D721Med (cell line): Measurements from ENCODE around the gene ITPRIP.

Experiments used
- DNase-seq: peaks from one replicate; pipeline ENCODE4 v3.0.0; 2011; ENCODE audit warnings: low spot score; ENCODE audit not compliant: insufficient read length
- FAIRE-seq: peaks from 2 replicates; lab custom pipeline; 2011; peaks lifted over from hg19 to GRCh38; lab: Jason Lieb, UNC
- CTCF ChIP-seq: IDR thresholded peaks from 2 replicates; pipeline ENCODE4 v1.5.1; 2012; ENCODE audit warnings: mild to moderate bottlenecking, control low read depth; ENCODE audit not compliant: insufficient read depth; ENCODE audit errors: missing control alignments

ITPRIP gene

GRCh38 chr10:104330168-104331110 is 7.8 kb downstream of the ITPRIP start:
- FAIRE-seq (no peak), DNase-seq (no peak)
- TF ChIP-seq CTCF: no peak

GRCh38 chr10:104329735-104330134 is 8.5 kb downstream of the ITPRIP start:
- no peak for TF ChIP-seq CTCF
- FAIRE-seq: no peak
- DNase-seq: no peak

- no peak for TF ChIP-seq CTCF
- DNase-seq (no peak), FAIRE-seq (no peak)
Measured at GRCh38 chr10:104328896-104329710, 9.2 kb downstream of the ITPRIP start.

- no peak for FAIRE-seq
Measured at GRCh38 chr10:104328646-104328895, 9.7 kb downstream of the ITPRIP start.

GRCh38 chr10:104327745-104328645 is 10.3 kb downstream of the ITPRIP start:
- no peak for DNase-seq
- no peak for FAIRE-seq
- no peak for TF ChIP-seq CTCF

More at GRCh38 chr10:104328646-104328895, 9.7 kb downstream of the ITPRIP start:
- TF ChIP-seq CTCF: no peak
- no peak for DNase-seq

GRCh38 chr10:104326991-104327610 is 11.2 kb downstream of the ITPRIP start:
- no peak for TF ChIP-seq CTCF
- DNase-seq (no peak), FAIRE-seq (no peak)
